BLaER1 treated with 17β-estradiol and CSF1 and Interleukin-3, amounts not matched to agents 10 nM and 100 nM (cell line): ENCODE data around the gene PPP2R2C.

Experiments used
- H3K27ac ChIP-seq, 11 experiments: shearing (Covaris generic); formaldehyde crosslinking; 2 replicates each; pipeline ENCODE4 v1.8.1; 2022
- H3K27me3 ChIP-seq, 11 experiments: shearing (Covaris generic); formaldehyde crosslinking; 2 replicates each; pipeline ENCODE4 v1.8.1; 2022
- H3K36me3 ChIP-seq, 11 experiments: shearing (Covaris generic); formaldehyde crosslinking; 2 replicates each; pipeline ENCODE4 v1.8.1; 2022
- H3K4me1 ChIP-seq, 10 experiments: shearing (Covaris generic); formaldehyde crosslinking; 2 replicates each; pipeline ENCODE4 v1.8.1; 2022
- H3K4me2 ChIP-seq, 11 experiments: shearing (Covaris generic); formaldehyde crosslinking; 2 replicates each; pipeline ENCODE4 v1.8.1; 2022
- H3K4me3 ChIP-seq, 10 experiments: shearing (Covaris generic); formaldehyde crosslinking; 2 replicates each; pipeline ENCODE4 v1.8.1; 2022
- H3K9ac ChIP-seq, 11 experiments: shearing (Covaris generic); formaldehyde crosslinking; 2 replicates each; pipeline ENCODE4 v1.8.1; 2022
- H3K9me3 ChIP-seq, 11 experiments: shearing (Covaris generic); formaldehyde crosslinking; replicated peaks in 1 of 11; 2 replicates each; pipeline ENCODE4 v1.8.1; 2022
- H4K20me1 ChIP-seq, 11 experiments: shearing (Covaris generic); formaldehyde crosslinking; 2 replicates each; pipeline ENCODE4 v1.8.1; 2022
- Cebpa-rat ChIP-seq, 11 experiments: shearing (Covaris generic); IDR thresholded peaks; 2 replicates each; pipeline ENCODE4 v1.8.1; 2022

PPP2R2C gene

DNA sequence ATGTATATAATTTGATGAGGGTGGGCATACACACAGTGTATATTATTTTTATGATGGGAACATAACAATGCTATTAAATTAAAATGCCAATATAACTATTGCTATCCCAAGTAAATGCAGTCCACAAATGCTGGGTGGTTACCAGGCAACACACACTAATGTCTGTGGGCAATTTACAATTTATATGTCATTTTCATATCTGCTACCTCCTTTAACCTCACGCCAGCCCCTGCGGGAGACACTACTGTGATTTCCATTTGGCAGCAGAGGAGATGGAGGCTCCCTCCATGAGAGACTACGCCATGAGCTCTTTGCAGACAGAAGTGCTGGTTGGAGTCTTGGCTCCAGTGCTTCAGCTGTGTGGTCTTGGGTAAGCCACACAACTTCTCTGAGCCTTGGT is 87.9 kb downstream of the PPP2R2C start:
- H3K27ac ChIP-seq: no peak overlapping the region
- no peak overlapping the region for H3K9ac ChIP-seq
- H3K27me3 ChIP-seq: peaks cover 0 to 10% (median 0%) of the 10 kb centered on the region in 11 experiments; a peak in 4 of 22 replicates
- H3K4me2 ChIP-seq: no peak overlapping the region
- no peaks in the 10 kb centered on the region for H3K4me1 ChIP-seq
- H4K20me1 ChIP-seq: peaks cover 0 to 9% (median 0%) of the 10 kb centered on the region in 11 experiments; a peak in 5 of 22 replicates
- no peak for TF ChIP-seq Cebpa-rat (IDR thresholded peaks at IDR 0.05)
- no peaks in the 10 kb centered on the region for H3K9me3 ChIP-seq
- H3K36me3 ChIP-seq: no peaks in the 10 kb centered on the region
- no peak overlapping the region for H3K4me3 ChIP-seq

DNA sequence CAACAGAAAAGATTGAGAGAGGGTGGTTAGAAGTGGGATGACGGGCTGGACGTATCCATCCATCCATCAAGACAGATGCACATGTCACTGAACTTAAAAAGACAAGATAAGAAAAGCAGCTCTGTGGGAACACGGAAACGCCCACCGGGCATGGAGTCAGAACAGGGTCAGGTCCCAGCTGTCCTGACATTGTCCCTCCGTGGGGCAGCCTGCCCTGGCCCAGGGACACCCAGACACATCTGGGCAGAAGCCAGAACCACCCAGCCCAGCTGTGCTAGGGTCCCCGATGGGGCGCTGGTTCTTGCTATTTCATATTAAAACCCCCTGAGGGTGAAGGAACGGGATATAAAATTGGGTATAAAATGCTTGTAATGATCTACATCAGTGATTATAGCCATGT is 88.5 kb downstream of the PPP2R2C start:
- no peak for TF ChIP-seq Cebpa-rat (IDR thresholded peaks at IDR 0.05)
- Histone ChIP-seq H3K4me1 (no peaks in the 10 kb centered on the region), H3K36me3 (no peaks in the 10 kb centered on the region), H4K20me1 (peaks cover 0 to 6% (median 0%) of the 10 kb centered on the region in 11 experiments; a peak in 5 of 22 replicates), H3K27ac (no peak overlapping the region), H3K9ac (no peak overlapping the region), H3K4me2 (no peak overlapping the region), H3K27me3 (peaks cover 0 to 13% (median 0%) of the 10 kb centered on the region in 11 experiments; a peak in 5 of 22 replicates), H3K4me3 (no peak overlapping the region), H3K9me3 (no peaks in the 10 kb centered on the region)

DNA sequence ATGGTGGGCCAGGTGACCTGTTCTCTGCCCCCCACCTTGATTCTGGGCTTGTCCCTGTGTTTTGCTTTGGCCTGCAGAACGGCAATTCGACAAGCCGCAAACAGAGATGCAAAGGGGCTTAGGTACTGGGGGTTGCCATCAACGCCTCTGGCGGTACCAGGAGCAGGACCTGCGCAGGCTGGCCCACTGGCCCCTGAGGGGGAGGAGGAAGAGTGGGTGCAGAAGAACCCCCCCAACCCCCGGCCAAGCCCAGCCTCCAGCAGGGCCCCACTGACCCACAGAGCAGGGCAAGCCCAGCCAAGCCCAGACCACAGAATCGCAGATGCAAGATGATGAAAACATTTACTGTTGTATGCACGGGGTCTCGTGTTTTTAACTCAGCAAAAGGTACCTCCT is 89.4 kb downstream of the PPP2R2C start:
- H3K27me3 ChIP-seq: peaks cover 0 to 13% (median 0%) of the 10 kb centered on the region in 11 experiments; a peak in 5 of 22 replicates
- H3K4me3 ChIP-seq: no peak overlapping the region
- no peaks in the 10 kb centered on the region for H3K4me1 ChIP-seq
- no peak overlapping the region for H3K27ac ChIP-seq
- no peak overlapping the region for H3K9ac ChIP-seq
- H3K36me3 ChIP-seq: no peaks in the 10 kb centered on the region
- TF ChIP-seq Cebpa-rat (IDR thresholded peaks at IDR 0.05): no peak
- H3K9me3 ChIP-seq: no peaks in the 10 kb centered on the region
- H3K4me2 ChIP-seq: no peak overlapping the region
- peaks cover 0 to 15% (median 0%) of the 10 kb centered on the region in 11 experiments; a peak in 4 of 22 replicates for H4K20me1 ChIP-seq

DNA sequence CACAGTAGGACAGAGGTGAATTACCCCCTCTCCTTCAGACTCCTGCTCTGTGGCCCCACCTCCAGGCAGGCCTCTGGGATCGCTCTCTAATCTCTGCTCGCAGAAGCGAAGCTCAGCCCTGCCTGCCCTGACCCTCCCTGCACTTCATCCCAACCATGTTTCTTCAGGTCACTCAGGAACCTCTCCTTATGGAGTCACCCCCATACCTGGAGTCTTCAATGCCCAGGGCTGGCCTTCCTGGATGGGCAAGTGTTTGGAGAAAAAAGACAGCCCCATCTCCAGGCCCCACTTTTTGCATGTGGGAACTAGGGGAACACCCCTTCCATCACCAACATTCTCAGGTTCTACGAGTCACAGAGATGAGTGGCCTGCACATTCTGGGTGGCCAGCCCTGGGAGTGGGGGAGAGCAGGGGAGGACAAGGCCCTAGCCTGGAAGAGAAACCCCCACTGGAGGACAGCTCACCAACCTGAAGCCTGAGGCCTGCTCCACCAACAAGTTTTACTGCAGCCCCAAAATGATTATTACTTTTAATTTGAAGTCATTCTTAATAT is 90.8 kb downstream of the PPP2R2C start:
- Histone ChIP-seq H3K4me2 (no peak overlapping the region), H3K27me3 (peaks cover 0 to 13% (median 0%) of the 10 kb centered on the region in 11 experiments; a peak in 5 of 22 replicates), H3K4me1 (no peaks in the 10 kb centered on the region), H3K27ac (no peak overlapping the region), H3K36me3 (no peaks in the 10 kb centered on the region), H4K20me1 (peaks cover 0 to 16% (median 0%) of the 10 kb centered on the region in 11 experiments; a peak in 5 of 22 replicates), H3K9me3 (no peaks in the 10 kb centered on the region), H3K4me3 (no peak overlapping the region), H3K9ac (no peak overlapping the region)
- TF ChIP-seq Cebpa-rat (IDR thresholded peaks at IDR 0.05): no peak

DNA sequence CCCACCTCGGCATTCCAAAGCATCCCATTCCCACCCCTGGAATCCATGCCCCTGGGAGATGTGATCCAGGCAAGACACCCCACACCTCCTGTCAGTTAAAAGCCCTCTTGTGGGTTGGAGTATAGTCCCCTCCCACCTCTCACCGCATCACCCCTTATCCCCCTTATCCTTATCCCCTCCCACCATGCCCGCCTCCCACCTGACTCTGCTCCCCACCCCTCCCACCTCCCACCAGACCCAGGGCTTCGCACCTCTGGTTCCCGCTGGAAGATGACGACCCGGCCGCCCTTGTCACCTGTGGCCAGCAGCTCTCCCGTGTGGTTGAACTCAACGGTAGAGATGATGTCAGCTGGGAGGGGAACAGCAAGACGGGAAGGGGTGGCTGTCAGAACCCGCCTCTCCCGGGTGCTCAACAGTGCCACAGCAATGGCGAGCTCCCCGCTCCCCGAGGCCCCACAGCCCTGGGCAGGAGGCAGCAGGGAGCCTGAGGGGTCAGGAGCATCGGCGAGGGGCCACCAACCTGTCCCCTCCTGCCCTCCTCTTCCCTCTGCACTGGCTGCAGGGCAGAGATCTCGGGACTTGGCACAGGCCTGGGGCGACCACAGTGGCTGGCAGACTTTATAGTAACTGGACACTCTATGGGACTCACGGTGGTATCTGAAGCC is 91.5 kb downstream of the PPP2R2C start:
- H3K9ac ChIP-seq: no peak overlapping the region
- peaks cover 0 to 16% (median 0%) of the 10 kb centered on the region in 11 experiments; a peak in 5 of 22 replicates for H4K20me1 ChIP-seq
- H3K9me3 ChIP-seq: no peaks in the 10 kb centered on the region
- peaks cover 0 to 13% (median 0%) of the 10 kb centered on the region in 11 experiments; a peak in 5 of 22 replicates for H3K27me3 ChIP-seq
- no peak overlapping the region for H3K4me2 ChIP-seq
- no peak overlapping the region for H3K27ac ChIP-seq
- H3K4me3 ChIP-seq: no peak overlapping the region
- no peaks in the 10 kb centered on the region for H3K4me1 ChIP-seq
- H3K36me3 ChIP-seq: no peaks in the 10 kb centered on the region
- no peak for TF ChIP-seq Cebpa-rat (IDR thresholded peaks at IDR 0.05)

DNA sequence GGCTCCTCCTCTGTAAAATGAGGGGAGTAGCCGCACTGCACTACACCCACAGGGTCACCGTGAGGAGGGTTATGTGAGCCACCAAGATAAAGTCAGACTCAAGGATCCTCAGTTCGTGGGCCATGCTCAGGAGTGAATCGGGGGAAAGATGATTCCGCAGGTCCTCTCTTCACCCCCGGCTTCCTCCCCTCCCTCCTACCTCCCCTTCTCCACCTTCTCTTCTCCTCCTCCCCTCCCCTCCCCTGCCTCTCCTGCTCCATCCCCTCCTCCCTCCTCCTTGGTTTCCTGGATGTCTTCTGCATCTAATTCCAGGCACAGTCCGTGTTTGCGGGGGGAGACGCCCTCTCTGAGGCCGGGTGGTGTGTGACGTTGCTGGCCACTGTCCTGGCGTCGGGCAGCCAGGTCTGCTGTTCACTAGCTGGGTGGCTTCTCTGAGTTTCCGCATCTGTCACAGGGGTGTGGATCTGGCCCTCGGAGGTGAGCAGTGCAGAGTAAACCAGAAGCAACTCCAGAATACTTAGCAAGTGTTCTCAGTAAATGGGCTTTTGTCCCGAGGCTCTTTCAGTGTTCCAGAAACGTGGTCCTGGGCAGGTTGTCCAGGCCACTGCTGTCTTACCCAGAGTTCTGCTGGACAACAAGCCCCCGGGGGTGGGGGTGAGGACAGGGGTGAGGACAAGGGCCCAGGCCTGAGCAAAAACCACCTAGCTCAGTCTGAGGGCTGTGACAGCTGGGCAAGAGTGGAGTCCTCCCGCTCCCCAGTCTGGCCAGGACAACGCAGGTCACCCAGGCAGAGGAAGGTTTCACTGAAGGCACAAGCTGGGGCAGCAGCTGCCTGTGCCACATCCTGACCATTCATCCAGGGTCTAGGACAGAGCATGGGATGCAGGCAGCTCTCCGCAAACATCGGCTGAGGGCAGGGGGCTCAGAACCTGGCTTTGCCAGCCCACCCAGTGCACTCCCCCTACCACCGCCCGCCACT is 92.4 kb downstream of the PPP2R2C start:
- Histone ChIP-seq H3K27me3 (peaks cover 0 to 13% (median 0%) of the 10 kb centered on the region in 11 experiments; a peak in 5 of 22 replicates), H3K9ac (no peak overlapping the region), H3K4me2 (no peak overlapping the region), H4K20me1 (peaks cover 0 to 16% (median 0%) of the 10 kb centered on the region in 11 experiments; a peak in 5 of 22 replicates), H3K36me3 (no peaks in the 10 kb centered on the region), H3K27ac (no peak overlapping the region), H3K9me3 (no peaks in the 10 kb centered on the region), H3K4me1 (no peaks in the 10 kb centered on the region), H3K4me3 (no peak overlapping the region)
- TF ChIP-seq Cebpa-rat (IDR thresholded peaks at IDR 0.05): no peak

DNA sequence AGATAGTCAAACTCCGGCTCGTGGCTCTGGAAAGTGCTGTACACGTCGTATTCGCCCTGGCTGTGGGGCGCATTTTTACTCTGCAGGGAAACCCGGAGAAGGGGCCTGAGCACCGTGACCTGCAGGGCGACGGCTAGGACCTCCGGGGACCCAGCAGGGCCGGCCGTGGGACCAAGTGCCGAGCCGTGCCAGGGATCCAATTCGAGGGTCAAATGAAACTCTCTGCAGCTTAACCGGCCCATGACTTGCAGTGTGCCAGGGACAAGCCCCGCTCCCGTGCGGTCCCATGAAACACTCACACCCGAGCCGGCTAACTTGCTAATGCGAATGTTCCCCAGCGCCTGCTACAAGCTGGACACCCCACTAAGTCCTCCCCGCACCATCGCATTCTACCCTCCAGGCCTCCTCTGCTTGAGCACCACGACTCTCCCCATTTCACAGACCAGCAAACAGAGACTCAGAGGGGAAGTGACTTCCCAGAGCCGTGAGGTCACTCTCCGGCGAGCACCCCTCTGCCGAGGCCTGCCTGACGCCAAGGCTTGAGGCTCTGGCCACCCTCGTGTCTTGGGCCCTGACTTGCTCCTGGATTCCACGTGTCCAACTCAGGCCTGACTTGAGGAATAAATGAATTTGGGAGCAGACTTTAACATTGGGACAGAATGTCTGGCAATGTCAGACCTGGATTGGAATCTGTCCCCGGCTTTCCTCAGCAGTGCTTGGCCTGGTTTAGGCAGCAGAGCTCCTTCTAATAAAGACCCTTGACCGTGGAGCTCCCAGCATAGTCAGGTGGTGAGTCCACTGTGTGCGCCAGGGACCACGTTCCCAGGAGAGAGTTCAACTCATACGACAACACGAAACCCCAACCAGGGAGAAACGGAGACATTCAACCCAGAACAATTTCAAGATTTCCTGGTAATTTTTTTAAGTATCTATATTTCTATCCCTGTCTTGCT is 93.6 kb downstream of the PPP2R2C start:
- Histone ChIP-seq H3K4me3 (no peak overlapping the region), H3K4me2 (no peak overlapping the region), H3K27me3 (peaks cover 0 to 13% (median 0%) of the 10 kb centered on the region in 11 experiments; a peak in 5 of 22 replicates), H3K9ac (no peak overlapping the region), H3K36me3 (no peaks in the 10 kb centered on the region), H3K4me1 (no peaks in the 10 kb centered on the region), H3K27ac (no peak overlapping the region), H3K9me3 (no peaks in the 10 kb centered on the region), H4K20me1 (peaks cover 0 to 25% (median 0%) of the 10 kb centered on the region in 11 experiments; a peak in 6 of 22 replicates)
- TF ChIP-seq Cebpa-rat (IDR thresholded peaks at IDR 0.05): no peak
